ENCODE measurements around the gene CETN2. TPM values are rescaled to one million over a fixed set of nuclear protein-coding genes. Genes with fewer than 3 reads are reported as not detected.
"Not testable (repeated sequence)": the region's sequence is repeated elsewhere in the genome, so short reads cannot be mapped to it uniquely, and the experiment has no call there.

The CETN2 gene
- total RNA-seq, 1 donor from 2014 or later: 22.1 TPM

- no peak for DNase-seq (ENCODE audit: low spot score)
Measured at GRCh38 chrX:152833378-152833777, 2.8 kb upstream of the CETN2 start.

- no peak for DNase-seq (ENCODE audit: low spot score)
Measured at GRCh38 chrX:152832520-152832919, 2.0 kb upstream of the CETN2 start.

- no peak for DNase-seq (ENCODE audit: low spot score)
Measured at GRCh38 chrX:152831391-152831790, 834 bp upstream of the CETN2 start.

- DNase-seq (ENCODE audit: low spot score): no peak
Measured at GRCh38 chrX:152824841-152825374, 5.6 kb downstream of the CETN2 start.

GRCh38 chrX:152823657-152824056 is 6.9 kb downstream of the CETN2 start:
- DNase-seq (ENCODE audit: low spot score): no peak

- DNase-seq (ENCODE audit: low spot score): no peak
Measured at GRCh38 chrX:152822383-152823086, 8.0 kb downstream of the CETN2 start.

GRCh38 chrX:152821145-152821765 is 9.3 kb downstream of the CETN2 start:
- DNase-seq (ENCODE audit: low spot score): no peak

GRCh38 chrX:152819732-152820131 is 10.8 kb downstream of the CETN2 start:
- no peak for DNase-seq (ENCODE audit: low spot score)

- no peak for DNase-seq (ENCODE audit: low spot score)
Measured at GRCh38 chrX:152819266-152819665, 11.3 kb downstream of the CETN2 start.

GRCh38 chrX:152818356-152818755 is 12.2 kb downstream of the CETN2 start:
- no peak for DNase-seq (ENCODE audit: low spot score)

- no peak for DNase-seq (ENCODE audit: low spot score)
Measured at GRCh38 chrX:152817078-152817764, 13.3 kb downstream of the CETN2 start.

GRCh38 chrX:152814048-152814447 is 16.5 kb downstream of the CETN2 start:
- DNase-seq (ENCODE audit: low spot score): no peak

- DNase-seq (ENCODE audit: low spot score): no peak
Measured at GRCh38 chrX:152813206-152813605, 17.4 kb downstream of the CETN2 start.

- DNase-seq (ENCODE audit: low spot score): no peak
Measured at GRCh38 chrX:152810403-152810802, 20.2 kb downstream of the CETN2 start.

GRCh38 chrX:152806035-152806434 is 24.5 kb downstream of the CETN2 start:
- DNase-seq (ENCODE audit: low spot score): no peak

GRCh38 chrX:152798945-152799344 is 31.6 kb downstream of the CETN2 start:
- no peak for DNase-seq (ENCODE audit: low spot score)

- DNase-seq (ENCODE audit: low spot score): not testable (repeated sequence)
Measured at GRCh38 chrX:152787062-152787461, 43.5 kb downstream of the CETN2 start.

Other genes with a start within 250 kb of the CETN2 start
- not detected for gene GABRQ, start 192.9 kb downstream of the CETN2 start, total RNA-seq
- not detected for gene MAGEA3, start 132.0 kb downstream of the CETN2 start, total RNA-seq
- gene CSAG2, start 121.5 kb downstream of the CETN2 start, total RNA-seq: not detected
- not detected for gene MAGEA2B, start 116.1 kb downstream of the CETN2 start, total RNA-seq
- not detected for gene CSAG1, start 97.0 kb downstream of the CETN2 start, total RNA-seq
- gene MAGEA12, start 97.0 kb downstream of the CETN2 start, total RNA-seq: not detected
- gene MAGEA2, start 76.9 kb downstream of the CETN2 start, total RNA-seq: not detected
- not detected for gene CSAG3, start 71.5 kb downstream of the CETN2 start, total RNA-seq
- not detected for gene MAGEA6, start 61.1 kb downstream of the CETN2 start, total RNA-seq
- gene NSDHL, start 306 bp upstream of the CETN2 start, total RNA-seq: 35.4 TPM
- 6.3 TPM for gene ZNF185, start 67.3 kb upstream of the CETN2 start, total RNA-seq
- not detected for gene PNMA5, start 163.4 kb upstream of the CETN2 start, total RNA-seq
- 0.22 TPM for gene PNMA3, start 225.7 kb upstream of the CETN2 start, total RNA-seq
- gene PNMA6A, start 241.7 kb upstream of the CETN2 start, total RNA-seq: 2.5 TPM